ENCODE measurements around the gene ROBO4.

Gene ROBO4

DNA sequence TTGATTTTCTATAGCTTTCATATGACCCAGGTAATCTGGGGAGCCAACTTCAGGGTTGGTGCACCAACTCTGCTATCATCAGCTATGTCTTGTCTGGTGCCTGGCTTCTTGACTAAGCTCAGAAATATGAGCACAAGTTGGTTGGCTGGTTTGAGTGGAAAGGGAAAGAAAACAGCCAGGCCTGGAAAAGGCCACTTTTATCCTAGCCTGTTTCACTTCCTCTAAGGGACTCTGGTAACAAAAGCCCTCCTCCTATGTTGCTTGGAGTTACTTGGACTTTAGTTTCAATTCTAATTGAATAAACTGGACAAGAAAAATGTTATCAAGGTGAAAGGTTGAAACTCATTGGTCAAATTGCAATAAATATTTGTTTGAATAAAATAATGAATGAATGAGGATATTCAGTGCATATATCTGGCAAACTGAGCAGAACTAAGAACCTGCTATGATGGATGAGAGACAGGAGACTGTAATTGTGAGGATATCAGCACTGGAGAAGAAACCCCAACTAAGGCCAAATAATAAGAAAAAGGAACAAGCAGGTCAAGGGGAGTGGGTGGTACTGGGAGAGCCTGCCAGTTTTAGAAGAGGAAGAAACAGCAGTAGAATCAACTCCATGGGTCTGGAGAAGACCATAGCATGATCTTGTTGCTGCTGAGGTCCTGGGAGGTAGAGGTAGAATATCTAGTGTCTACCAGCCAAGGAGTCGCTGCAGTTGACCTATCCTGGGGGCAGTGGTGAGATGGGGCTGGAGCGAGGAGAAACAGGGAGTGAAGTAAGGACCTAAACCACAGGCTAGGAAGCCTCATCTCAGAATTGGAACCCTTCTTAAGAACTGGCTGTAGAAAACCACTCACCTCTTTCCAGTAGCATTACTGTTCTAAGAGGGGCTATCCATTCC, 8.2 kb downstream of the ROBO4 start:
- no peak for DNase-seq (ENCODE audit: low read depth in 2 of 2)

DNA sequence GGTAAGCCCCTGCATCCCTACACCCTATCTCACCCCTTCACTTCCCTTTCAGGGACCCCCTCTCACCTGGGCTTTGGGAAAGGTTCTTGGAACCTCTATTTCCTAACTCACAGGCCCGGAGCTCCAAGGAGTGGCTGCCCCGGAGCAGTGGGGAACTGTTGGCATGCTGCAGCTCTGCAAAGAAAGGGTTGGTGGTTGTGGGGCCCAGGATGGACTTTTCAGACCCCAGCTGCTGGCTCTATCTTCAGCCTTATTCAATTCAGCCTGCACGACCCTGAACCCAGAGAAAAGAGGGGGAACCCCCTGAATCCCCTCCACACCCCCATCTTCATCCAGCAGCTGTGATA, 10.0 kb downstream of the ROBO4 start:
- DNase-seq (ENCODE audit: low read depth in 2 of 2) = no peak

DNA sequence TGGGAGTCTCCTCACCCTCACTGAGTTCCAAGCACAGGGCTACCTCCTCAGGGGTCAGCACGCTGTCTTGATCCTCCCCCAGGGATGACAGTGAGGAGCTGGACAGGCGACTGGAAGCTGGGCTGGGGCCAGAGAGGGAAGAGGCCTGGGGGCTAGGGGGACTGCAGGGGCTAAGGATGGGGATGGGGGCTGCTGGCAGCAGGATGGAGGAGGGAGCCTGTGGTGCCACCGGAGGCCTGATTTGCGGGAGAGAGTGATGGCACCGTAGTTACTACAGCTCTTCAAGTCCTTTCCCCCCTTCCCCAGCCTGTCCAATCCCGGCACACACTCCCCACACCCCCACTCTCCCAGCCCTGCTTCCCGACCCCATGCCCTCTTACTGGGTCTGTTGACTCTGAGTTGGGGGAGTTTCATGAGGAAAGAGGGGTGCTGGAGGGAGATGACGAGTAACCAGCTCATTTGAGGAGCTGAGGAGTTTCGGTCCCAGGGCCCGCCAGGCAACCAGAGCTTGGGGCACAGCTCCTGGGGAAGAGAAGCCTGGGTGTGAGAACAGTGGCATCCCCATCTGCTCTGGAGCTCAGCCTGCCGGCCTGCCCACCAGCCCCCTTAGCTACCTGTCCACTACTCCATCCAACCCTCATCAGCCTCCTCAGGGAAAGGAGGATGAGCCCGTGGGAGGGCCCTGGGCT, 10.5 kb downstream of the ROBO4 start:
- no peak for DNase-seq (ENCODE audit: low read depth in 2 of 2)

DNA sequence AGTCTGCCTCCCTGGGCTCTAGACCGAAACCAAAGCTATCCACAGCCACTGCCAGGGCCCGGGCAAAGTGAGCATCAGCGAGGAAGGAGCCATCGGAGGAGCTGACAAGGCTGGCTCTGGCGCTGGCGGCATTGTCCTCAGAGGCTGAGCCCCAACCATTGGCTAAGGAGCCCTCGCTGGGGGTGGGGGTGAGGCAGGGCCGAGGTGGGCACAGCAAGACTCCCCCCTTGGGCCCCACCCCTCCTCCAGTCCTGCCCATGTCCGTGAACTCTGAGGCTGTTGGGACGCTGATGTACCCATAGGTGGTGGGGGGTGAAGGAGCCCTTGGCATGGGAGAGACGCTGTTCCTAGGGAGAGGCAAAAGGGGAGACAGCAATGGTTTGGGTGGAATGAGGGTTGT, 11.2 kb downstream of the ROBO4 start:
- DNase-seq (ENCODE audit: low read depth in 2 of 2) = no peak

DNA sequence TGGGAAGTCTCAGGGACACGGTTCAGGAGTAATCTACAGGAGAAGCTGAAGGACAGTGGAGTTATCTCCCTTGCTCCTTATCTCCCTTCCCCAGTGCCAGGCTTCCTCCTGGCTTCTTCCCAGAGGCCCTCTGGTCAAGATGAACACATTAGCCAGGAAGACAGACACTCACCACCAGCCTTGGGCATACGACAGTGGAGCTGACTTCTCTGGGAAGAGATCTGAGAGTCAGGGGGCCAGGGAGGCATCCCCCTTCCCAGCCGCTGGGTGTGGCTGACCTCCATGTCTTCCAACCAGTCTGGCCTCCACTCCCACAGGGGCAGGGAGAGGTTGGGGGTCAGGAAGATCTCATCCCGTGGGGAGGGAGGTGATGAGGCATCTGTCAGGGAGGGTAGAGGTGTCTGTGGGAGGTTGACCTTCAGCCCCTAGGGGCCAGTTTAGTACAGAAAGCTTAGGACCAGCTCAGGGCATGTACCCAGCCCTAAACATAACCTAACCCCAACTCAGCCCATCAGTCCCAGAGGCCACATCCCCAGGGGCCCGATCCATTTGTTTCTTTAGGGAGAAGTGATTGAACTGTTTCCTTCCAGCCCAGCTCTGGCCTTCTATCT, 12.7 kb downstream of the ROBO4 start:
- no peak for DNase-seq (ENCODE audit: low read depth in 2 of 2)

DNA sequence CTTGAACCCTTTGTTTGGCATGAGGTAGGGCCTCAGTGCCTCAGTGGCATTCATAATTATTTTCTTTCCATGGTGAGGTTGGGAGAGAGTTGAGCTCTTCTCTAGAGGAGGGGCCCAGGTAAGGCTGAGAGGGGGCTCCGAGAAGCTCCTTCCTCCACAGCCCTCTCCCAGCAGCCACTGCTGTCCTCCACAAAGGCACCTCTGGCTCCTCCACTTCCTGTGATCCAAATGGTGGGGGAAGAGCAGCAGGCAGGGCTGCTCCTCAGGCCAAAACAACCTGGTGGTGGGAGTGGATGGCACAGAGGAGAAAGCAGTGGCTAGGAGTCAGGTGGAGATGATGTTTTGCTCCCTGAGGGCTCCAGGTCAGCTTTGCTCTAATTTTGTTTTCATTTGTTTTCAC, 13.3 kb downstream of the ROBO4 start:
- DNase-seq (ENCODE audit: low read depth in 2 of 2) = no peak

DNA sequence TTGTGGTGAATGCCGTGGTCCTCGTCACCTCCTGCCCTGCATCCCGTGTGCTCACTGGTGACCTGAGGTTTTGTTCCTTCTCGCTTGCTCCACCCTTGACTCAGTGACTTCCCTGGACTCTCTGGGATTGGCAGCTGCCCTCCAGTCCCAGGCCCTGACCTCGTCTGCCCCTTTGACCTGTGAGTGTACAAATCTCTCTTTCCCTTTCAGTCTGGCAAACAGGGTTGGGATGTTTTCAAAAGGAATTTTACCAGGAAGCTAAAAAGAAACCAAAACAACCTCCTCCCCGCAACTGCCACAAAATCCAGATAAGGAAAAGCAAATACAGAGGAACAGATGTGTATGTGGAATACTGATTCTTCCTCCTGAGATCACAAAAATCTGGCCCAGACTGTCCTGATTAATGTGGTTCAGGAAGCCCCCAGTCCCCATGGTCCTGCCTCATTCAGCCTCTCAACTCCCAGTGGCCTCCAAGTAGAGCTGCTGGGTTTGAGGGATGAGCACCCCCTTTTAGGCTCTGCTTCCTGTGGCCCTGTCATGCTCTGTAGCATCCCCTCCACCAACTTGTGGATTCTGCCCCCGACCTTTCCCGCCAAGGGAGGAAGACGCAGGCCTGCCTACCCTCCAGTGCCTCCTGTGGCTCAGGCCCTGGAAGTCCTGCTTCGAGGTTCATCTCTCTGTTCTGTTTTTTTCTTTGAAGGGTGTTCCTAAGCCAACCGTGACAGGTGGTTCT, 15.2 kb downstream of the ROBO4 start:
- DNase-seq (ENCODE audit: low read depth in 2 of 2) = no peak

DNA sequence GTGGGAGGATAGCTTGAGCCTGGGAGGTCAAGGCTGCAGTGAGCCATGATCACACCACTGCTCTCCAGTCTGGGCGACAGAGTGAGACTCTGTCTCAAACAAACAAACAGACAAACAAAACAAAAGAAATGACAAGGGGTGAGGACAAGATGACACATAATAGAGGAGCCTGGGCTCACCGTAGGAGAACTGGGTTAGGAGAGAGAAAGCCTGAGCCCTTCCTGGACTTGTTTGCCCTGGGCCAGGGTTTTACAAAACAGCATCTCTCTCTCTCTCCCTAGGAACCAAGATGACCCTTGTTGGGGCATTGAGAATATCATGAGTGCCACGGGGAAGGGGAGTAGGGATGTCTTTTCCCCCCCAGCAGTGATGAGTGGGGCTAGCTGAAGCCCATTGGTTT, 16.7 kb downstream of the ROBO4 start:
- DNase-seq (ENCODE audit: low read depth in 2 of 2) = no peak

DNA sequence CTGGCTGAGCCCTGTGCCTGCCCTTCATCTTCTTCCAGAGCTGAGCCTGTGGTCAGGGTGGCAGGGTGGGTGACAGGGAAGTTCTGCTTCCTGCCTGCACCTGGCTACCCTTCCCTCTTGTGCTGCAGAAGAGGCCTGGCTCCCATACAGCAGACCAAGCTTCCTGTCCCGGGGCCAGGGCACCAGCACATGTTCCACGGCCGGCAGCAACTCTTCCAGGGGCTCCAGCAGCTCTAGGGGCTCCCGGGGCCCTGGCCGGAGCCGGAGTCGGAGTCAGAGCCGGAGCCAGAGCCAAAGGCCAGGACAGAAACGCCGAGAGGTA, 17.4 kb downstream of the ROBO4 start:
- DNase-seq (ENCODE audit: low read depth in 2 of 2) = no peak

DNA sequence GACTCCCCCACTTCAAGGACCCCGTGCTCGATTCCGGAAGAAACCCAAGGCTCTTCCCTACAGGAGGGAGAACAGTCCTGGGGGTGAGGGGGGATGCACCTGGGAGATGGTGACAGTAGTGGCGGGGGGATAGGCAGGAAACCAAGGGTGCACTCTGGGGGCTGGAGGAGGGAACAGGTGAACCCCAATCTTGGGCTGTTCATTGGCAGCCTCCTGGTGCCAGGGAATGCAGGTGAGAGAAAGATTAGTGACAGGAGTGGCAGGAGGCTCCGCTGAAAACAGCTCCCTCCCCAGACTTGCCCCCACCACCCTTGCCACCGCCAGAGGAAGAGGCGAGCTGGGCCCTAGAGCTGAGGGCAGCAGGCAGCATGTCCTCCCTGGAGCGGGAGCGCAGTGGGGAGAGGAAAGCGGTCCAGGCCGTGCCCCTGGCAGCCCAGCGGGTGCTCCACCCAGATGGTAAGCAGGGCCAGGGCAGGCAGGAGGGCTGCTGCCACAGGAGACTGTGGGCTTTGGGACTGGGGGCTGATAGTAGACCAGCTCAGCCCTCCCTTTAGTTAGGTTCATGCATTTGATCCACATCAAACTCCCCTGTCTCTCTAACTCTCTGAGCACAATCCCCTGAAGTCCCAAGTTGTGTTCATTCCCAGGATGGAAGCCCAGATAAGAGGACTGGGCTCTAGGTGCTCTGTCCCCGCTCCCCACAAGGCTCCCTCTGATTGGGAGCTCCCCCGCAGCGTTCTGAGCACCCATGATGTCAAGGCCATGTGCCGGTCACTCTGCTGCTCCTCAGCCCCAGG, 18.0 kb downstream of the ROBO4 start:
- no peak for DNase-seq (ENCODE audit: low read depth in 2 of 2)

DNA sequence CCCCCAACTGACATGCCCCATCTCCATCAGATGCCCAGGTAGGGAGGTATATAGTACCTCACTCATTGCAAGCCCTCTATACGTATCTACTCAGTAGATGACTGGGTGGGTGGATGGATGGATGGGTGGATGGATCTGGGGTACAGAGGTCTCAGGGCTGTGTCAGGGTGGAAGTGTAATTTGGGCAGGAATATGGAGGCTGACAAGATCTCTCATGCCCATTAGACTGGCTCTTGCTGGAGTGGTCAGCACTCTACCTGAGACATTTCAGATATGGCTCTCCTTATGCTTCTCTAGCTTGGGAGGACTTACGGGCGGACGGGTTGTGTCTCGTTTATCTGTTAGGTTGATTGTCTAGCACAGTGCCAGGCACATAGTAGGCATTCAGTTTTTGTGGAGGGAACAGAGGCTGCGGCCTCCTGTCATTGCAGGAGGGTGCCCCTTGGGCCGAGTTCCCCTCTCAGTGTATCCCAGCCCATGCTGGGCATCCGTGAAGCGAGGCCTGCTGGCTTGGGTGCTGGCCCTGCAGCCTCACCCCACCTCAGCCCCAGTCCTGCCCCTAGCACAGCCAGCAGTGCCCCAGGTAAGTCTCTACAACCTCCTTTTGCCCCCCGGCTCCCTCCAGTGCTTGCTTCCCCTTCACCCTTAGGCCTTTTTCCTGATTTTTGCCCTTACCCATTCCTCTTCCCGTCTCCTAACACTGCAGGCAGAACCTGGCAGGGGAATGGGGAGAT, 18.7 kb downstream of the ROBO4 start:
- no peak for DNase-seq (ENCODE audit: low read depth in 2 of 2)

DNA sequence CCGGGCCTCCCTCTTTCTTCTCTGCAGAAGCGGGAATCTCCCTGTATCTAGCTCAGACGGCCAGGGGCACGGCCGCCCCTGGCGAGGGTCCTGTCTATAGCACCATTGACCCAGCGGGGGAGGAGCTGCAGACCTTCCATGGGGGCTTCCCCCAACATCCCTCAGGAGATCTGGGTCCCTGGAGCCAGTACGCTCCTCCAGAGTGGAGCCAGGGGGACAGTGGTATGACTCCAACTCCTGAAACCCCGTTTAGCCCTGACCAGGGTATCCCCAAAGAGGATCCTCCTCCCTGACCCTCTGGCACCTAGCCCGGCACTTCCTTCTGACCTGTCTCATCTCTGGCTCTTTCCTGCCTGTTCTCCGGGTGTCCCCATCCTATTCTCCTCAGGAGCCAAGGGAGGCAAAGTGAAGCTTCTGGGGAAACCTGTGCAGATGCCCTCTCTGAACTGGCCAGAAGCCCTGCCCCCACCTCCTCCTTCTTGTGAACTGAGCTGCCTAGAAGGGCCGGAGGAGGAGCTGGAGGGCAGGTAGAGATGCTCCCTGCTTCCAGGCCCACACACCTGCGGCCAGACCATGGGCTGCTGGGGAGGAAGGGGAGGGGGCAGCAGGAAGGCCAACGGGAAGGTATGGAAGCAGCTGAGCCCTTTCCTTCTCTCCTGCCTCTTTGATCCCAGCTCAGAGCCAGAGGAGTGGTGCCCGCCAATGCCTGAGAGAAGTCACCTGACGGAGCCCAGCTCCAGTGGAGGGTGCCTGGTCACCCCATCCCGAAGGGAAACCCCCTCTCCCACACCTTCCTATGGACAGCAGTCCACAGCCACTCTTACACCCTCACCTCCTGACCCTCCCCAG, 19.5 kb downstream of the ROBO4 start:
- no peak for DNase-seq (ENCODE audit: low read depth in 2 of 2)

DNA sequence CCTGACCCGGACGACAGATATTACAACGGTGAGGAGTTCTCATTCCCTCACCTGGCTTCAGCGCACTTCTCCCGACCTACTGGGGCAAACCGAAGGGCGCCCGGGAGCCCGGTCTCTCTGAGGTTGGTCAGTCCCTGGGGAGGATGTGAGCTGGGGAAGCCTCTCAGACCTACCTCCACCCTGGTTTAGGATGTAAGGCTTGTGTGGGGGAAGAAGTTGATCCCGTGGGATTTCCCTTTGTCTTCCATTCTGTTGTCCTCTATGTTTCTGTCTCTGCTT, 20.1 kb downstream of the ROBO4 start:
- DNase-seq (ENCODE audit: low read depth in 2 of 2) = no peak

DNA sequence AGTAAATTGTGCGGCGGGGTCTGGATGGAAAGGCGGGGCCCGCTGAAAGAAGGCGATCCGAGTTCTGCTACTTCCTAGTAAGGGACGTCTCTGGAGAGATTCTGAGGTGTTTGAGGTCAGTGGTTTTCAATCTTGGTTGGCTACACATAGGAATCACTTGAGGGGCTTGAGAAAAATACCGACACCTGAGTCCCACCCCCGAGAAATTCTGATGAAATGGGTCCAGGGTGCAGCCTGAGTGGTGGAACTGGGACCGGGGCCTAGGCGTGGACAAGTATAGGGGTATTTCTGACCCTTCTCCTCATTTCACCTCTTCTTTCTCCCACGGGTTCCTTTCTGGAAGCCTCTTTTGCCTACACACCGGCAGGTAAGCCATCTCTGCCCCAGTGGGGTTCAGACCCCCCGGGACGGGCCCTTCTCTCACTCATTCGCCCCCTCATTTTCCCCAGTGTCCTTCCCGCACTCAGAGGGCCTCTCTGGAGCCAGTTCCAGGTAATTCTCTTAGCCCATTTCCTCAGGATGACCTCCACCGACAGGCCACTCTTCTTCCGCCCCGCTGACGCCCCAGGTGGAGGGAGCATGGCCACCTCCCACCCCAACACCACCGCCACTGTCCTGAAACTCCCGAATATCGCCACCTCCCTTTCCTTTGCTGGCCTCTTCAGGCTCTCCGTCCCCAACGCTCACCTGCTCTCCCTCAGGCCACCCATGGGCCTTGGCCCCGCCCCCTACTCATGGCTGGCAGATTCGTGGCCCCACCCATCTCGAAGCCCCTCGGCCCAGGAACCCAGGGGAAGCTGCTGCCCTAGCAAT, 20.6 kb downstream of the ROBO4 start:
- DNase-seq (ENCODE audit: low read depth in 2 of 2) = no peak

DNA sequence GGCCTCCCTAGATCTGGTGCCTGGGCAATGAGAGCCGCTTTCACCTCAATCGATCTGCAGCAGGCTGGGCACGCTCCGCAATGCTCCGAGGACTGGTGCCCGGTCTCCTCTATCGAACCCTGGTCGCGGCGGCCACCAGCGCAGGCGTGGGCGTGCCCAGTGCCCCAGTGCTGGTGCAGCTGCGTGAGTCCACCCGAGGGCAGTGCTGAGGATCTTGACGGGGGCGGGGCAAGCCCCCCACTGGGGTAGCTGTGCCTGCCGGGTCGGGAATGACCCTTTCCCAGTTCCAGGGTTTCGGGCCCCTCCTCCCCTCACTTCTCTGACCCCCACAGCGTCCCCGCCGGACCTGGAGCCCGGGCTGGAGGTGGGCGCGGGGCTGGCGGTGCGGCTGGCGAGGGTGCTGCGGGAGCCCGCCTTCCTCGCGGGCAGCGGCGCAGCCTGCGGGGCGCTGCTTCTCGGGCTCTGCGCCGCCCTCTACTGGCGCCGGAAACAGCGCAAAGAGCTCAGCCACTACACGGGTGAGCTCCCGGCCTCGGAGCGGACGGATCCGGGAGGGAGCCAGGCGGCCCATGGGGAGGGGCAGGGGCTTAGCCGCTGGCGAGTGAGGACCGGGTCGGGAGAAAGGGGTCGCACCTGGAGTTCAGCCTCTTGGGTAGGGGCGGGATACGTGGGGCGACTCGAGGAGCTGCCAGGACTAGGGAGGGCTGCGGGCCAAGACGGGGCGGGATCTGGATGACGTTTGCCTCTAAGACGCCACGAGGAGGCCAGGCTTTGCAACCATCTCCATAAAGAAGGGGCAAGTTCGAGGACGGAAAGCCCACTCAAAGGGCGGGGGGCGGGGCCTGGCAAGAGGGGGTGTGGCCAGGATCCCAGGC, 21.5 kb downstream of the ROBO4 start:
- DNase-seq (ENCODE audit: low read depth in 2 of 2) = peak; percentile 70 to 71

DNA sequence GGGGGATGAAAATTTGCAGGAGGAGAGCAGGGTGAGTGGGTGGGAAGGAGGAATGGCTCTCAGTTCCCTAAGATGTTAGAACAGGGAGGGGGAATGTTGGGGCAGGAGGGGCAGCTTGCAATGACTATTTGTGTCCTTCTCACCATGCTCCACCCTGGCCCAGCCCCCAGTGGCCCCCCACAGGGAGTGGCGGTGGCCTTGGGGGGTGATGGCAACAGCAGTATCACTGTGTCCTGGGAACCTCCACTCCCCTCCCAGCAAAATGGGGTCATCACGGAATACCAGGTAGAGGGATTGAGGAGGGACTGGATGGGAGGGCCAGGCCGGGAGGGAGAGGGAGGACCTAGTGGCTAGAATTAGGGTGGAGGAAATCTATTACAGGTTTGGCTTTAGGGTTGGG, 22.3 kb downstream of the ROBO4 start:
- DNase-seq (ENCODE audit: low read depth in 2 of 2) = no peak

DNA sequence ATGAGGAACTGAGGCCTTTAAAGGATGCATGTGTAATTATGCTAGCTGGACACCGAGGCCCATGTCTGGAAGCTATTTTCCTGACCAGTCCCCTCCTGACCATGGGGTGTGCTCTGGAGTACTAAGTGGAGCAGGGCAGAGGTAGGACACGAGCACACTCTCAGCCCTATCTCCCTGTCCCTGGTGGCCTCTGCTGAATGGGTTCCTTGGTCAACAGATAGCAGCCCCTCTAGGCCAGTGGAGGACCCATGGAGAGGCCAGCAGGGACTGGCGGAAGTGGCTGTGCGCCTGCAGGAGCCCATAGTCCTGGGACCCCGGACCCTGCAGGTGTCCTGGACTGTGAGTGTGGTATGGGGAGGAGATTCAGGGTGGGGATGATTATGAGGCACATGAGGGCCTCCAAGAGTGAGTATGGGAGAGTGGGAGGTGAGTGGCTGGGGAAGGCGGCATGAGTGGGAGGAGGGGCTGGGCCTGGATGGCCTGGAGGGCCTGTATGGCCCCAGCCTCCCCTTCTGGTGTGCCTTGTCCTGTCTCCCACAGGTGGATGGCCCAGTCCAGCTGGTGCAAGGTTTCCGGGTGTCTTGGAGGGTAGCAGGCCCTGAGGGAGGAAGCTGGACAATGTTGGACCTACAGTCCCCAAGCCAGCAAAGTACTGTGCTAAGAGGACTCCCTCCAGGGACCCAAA, 23.0 kb downstream of the ROBO4 start:
- DNase-seq (ENCODE audit: low read depth in 2 of 2) = no peak

DNA sequence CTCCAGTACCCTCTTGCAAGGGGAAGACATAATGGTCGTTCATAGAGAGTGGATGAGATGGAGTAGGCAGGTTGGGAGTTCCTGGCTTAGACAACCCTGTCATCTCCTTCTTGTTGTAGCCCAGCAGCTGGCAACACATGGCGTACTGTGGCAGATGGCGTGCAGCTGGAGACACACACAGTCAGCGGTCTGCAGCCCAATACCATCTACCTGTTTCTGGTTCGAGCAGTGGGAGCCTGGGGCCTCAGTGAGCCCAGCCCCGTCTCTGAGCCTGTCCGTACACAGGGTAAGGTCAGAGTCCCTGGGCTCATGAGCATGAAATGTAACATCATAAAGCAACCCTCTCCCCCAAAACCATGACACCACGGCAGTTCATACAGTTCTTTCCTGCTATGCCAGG, 23.7 kb downstream of the ROBO4 start:
- no peak for DNase-seq (ENCODE audit: low read depth in 2 of 2)

All from stimulated activated CD8-positive, alpha-beta memory T cell treated with anti-CD3 and anti-CD28 coated beads, Interleukin-7, amount 100 ng/mL, for 4 hours (primary cell).